Heart right ventricle (tissue), 16 donors: ENCODE results near the gene TET3. TPM values are rescaled to one million over a fixed set of nuclear protein-coding genes. Genes with fewer than 3 reads are reported as not detected.
A peak's percentile ranks its signal among the peaks of the same experiment; 100 is the strongest.

Source experiments
- ATAC-seq, 8 donors: fragments of 200-7000 bp; cut with Tn5 transposase; one replicate each; pipeline ENCODE4 v1.9.1; 2020; ENCODE audit warnings: mild to moderate bottlenecking in 8 of 8, moderate library complexity in 8 of 8, moderate number of reproducible peaks in 1 of 8
- DNase-seq, 2 donors: peaks; one replicate each; pipeline ENCODE4 v3.0.0-alpha.2; 2020
- H3K27ac ChIP-seq, 10 donors: fragments of 200-600 bp; sonication (generic) in 2 of 10; one replicate each; pipeline versions ENCODE4 v1.5.0 to v1.8.0; 2020 to 2022; ENCODE audit warnings: mild to moderate bottlenecking in 3 of 10
- H3K27me3 ChIP-seq, 7 donors: fragments of 200-600 bp; one replicate each; pipeline ENCODE4 v1.8.0; 2021 to 2022; ENCODE audit warnings: mild to moderate bottlenecking in 2 of 7
- H3K36me3 ChIP-seq, 9 donors: fragments of 200-600 bp; sonication (generic) in 1 of 9; one replicate each; pipeline versions ENCODE4 v1.5.0 to v1.8.0; 2020 to 2022; ENCODE audit warnings: mild to moderate bottlenecking in 2 of 9
- H3K4me1 ChIP-seq, 9 donors: fragments of 200-600 bp; sonication (generic) in 1 of 9; one replicate each; pipeline versions ENCODE4 v1.5.0 to v1.8.0; 2020 to 2022; ENCODE audit warnings: mild to moderate bottlenecking in 4 of 9
- H3K4me3 ChIP-seq, 10 donors: fragments of 200-600 bp; sonication (generic) in 2 of 10; one replicate each; pipeline versions ENCODE4 v1.5.0 to v1.8.0; 2020 to 2022; ENCODE audit warnings: mild to moderate bottlenecking in 7 of 10, moderate library complexity in 2 of 10
- H3K9me3 ChIP-seq, 11 donors: fragments of 200-600 bp in 10 of 11; sonication (generic) in 2 of 11; one replicate each; pipeline versions ENCODE4 v1.5.0 to v1.8.0; 2013 to 2022; ENCODE audit warnings: mild to moderate bottlenecking in 2 of 11, control low read depth in 1 of 11, moderate library complexity in 1 of 11
- WGBS, 2 donors: extraction: QIAGEN DNeasy Blood & Tissue Kit; methylation state at CpG; one replicate each; pipeline ENCODE4 v1.1.7; 2013; ENCODE audit warnings: inconsistent platforms in 1 of 2; 5-methylcytosine and 5-hydroxymethylcytosine counted together
- intact Hi-C, 10 donors: fragments of 100-400 bp; cut with DNase I; formaldehyde crosslinking; loops; one replicate each; pipeline versions ENCODE4 v1.11.1 to v1.14.2; 2022
- polyA plus RNA-seq, 2 donors: library from polyadenylated mRNA; stranded (reverse); fragments of 200-250 nt; gene quantifications; one replicate each; pipeline ENCODE4 v1.2.3, GENCODE V29; 2013
- total RNA-seq, 10 donors: library from RNA; stranded (reverse); fragmentation: NEBNext Ultra II Directional in 3 of 10; extraction: Animal tissue kit (Norgen Biotek cat#: 25700) in 3 of 10; gene quantifications; one replicate each; pipeline versions ENCODE4 v1.2.1 to v1.2.4, GENCODE V29; 2021 to 2023
- TF ChIP-seq, protein P1 (sequence below), 9 donors: fragments of 200-600 bp; sonication (generic) in 2 of 9; IDR thresholded peaks; one replicate each; pipeline versions ENCODE4 v1.5.0 to v1.8.0; 2021 to 2022; ENCODE audit warnings: antibody characterized with exemption in 9 of 9, mild to moderate bottlenecking in 5 of 9, moderate library complexity in 1 of 9
- donor health status: Arrhythmogenic right ventricular cardiomyopathy.
- donor health status: ischemic (EF 13 %, LVEDD 7.1; RV severe dilation, severe dysfunction).
- donor health status: healthy with polysubstance abuse.
- donor health status: DM: no; HTN: yes; CAD: no.
- donor health status: DM: no; HTN: no; CAD: no.
- donor health status: ischemic (EF 25% LVEDD 6.9; RV normal size, moderate dysfunction).
- donor health status: ischemic (EF 25% LVEDD 5.7; RV mildly dilated, moderate dysfunction).
- donor health status: healthy.
- donor health status: DM: yes; HTN: yes; CAD: no.
- donor health status: Ischemic cardiomyopathy.
- donor health status: ischemic (EF 35%, LVEDD 5.7; RV mildly dilated, moderate dysfunction).
- donor health status: nonischemic (EF 11% LVEDD 7.7; RV severe dilation, severe dysfunction).
- donor health status: DM: yes; HTN: yes; CAD: no.
- donor health status: PGD.
- donor health status: ischemic (EF 29% LVEDD 5.4; RV normal size, mild dysfunction).
- donor health status: nonischemic (EF 23%, LVEDD 6.1; RV moderate dilation, normal function).

Gene TET3
- total and polyA plus RNA-seq, 12 donors: 1.1 to 8.0 (median 2.7) TPM

- no peak for DNase-seq
- ATAC-seq: no peak
- no peak overlapping the region for H3K27ac ChIP-seq
- 88 to 91% methylated on average over 8 of the region's 8 CpGs for WGBS, 2 donors
- TF ChIP-seq, protein P1, sequence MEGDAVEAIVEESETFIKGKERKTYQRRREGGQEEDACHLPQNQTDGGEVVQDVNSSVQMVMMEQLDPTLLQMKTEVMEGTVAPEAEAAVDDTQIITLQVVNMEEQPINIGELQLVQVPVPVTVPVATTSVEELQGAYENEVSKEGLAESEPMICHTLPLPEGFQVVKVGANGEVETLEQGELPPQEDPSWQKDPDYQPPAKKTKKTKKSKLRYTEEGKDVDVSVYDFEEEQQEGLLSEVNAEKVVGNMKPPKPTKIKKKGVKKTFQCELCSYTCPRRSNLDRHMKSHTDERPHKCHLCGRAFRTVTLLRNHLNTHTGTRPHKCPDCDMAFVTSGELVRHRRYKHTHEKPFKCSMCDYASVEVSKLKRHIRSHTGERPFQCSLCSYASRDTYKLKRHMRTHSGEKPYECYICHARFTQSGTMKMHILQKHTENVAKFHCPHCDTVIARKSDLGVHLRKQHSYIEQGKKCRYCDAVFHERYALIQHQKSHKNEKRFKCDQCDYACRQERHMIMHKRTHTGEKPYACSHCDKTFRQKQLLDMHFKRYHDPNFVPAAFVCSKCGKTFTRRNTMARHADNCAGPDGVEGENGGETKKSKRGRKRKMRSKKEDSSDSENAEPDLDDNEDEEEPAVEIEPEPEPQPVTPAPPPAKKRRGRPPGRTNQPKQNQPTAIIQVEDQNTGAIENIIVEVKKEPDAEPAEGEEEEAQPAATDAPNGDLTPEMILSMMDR (IDR thresholded peaks at IDR 0.05): no peak
- H3K9me3 ChIP-seq: no peaks in the 10 kb centered on the region
- H3K4me1 ChIP-seq: peaks cover 3 to 55% (median 23%) of the 10 kb centered on the region in 9 donors
- H3K4me3 ChIP-seq: no peak overlapping the region
- intact Hi-C loops: no loop called here
- no peaks in the 10 kb centered on the region for H3K36me3 ChIP-seq
- H3K27me3 ChIP-seq: no peaks in the 10 kb centered on the region
Observed at GRCh38 chr2:73968357-73968937, 16.3 kb upstream of the TET3 start.

GRCh38 chr2:73969356-73969755, 15.4 kb upstream of the TET3 start:
- peak overlapping the region in 1 of 10 donors; percentile 66 for H3K27ac ChIP-seq
- H3K27me3 ChIP-seq: no peaks in the 10 kb centered on the region
- no peak for ATAC-seq
- intact Hi-C loops: no loop called here
- TF ChIP-seq, protein P1 (IDR thresholded peaks at IDR 0.05): no peak
- peaks cover 3 to 55% (median 23%) of the 10 kb centered on the region in 9 donors for H3K4me1 ChIP-seq
- no peaks in the 10 kb centered on the region for H3K9me3 ChIP-seq
- no peak overlapping the region for H3K4me3 ChIP-seq
- DNase-seq: no peak
- 87 to 90% methylated on average over 4 of the region's 4 CpGs for WGBS, 2 donors
- H3K36me3 ChIP-seq: no peaks in the 10 kb centered on the region

DNA sequence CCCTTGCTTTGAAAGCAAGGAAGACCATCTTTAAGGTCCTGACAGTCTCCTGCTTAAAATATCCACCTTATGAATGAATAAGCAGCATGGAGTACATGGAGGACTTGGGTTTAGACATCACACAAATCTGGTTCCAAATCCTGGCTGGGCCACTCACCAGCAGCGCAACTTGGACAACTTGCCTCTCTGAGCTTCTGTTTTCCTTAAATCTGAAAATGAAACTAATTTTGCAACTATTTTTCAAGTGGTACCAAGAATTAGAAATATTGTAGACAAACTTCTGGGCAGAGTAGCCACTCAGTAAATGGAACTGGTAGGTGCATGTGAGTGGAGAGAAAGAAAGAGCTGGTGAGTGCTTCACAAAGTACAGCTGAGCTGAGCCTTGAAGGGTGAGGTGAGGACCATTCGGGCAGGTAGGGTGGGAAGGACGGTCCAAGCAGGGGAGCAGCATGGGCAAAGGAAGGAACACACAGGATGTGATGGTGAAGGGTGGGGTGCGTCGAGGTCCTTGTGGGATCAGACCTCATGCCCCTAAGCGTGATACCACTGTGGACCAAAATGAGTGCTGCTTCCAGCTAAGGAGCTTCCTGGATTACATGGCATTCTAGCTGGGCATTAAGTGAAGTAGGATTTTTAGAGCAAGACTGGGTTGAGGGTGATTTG, 14.4 kb upstream of the TET3 start:
- no peaks in the 10 kb centered on the region for H3K36me3 ChIP-seq
- no peaks in the 10 kb centered on the region for H3K9me3 ChIP-seq
- 66 to 85% methylated on average over 6 of the region's 6 CpGs for WGBS, 2 donors
- intact Hi-C loops: loop anchor here in 2 of 10 donors (5.0 to 10.0 kb wide), 2 partner anchors 33 to 45 kb away; partner anchors contain the start of gene DGUOK (in 1 of the 2)
- peak overlapping the region in 9 of 10 donors; percentile 38 to 76 (median 59) for H3K27ac ChIP-seq
- TF ChIP-seq, protein P1 (IDR thresholded peaks at IDR 0.05): no peak
- H3K4me3 ChIP-seq: peak overlapping the region in 2 of 10 donors; percentile 2 to 4
- peaks cover 3 to 55% (median 27%) of the 10 kb centered on the region in 9 donors for H3K4me1 ChIP-seq
- ATAC-seq (peak in 4 of 8 donors; percentile 6 to 61 (median 21)), DNase-seq (no peak)
- no peaks in the 10 kb centered on the region for H3K27me3 ChIP-seq

GRCh38 chr2:73970850-73971471, 13.7 kb upstream of the TET3 start:
- Histone ChIP-seq H3K4me3 (peak overlapping the region in 3 of 10 donors; percentile 2 to 4 (median 4)), H3K9me3 (no peaks in the 10 kb centered on the region), H3K36me3 (no peaks in the 10 kb centered on the region), H3K27me3 (no peaks in the 10 kb centered on the region), H3K4me1 (peaks cover 3 to 62% (median 30%) of the 10 kb centered on the region in 9 donors), H3K27ac (peak overlapping the region in 9 of 10 donors; percentile 38 to 76 (median 59))
- TF ChIP-seq, protein P1 (IDR thresholded peaks at IDR 0.05): no peak
- peak; percentile 82 to 85 for DNase-seq
- WGBS, 2 donors: 17% methylated on average over 7 of the region's 7 CpGs
- intact Hi-C loops: loop anchor here in 2 of 10 donors (5.0 to 10.0 kb wide), 2 partner anchors 34 to 46 kb away; partner anchors contain the start of gene DGUOK (in 1 of the 2)
- ATAC-seq: peak; percentile 86 to 94 (median 92)
